ENCODE results near the gene DEPDC4.

Gene DEPDC4

GRCh38 chr12:100211698-100212097 is 55.2 kb downstream of the DEPDC4 start:
- DNase-seq = no peak

- no peak for DNase-seq
Measured at GRCh38 chr12:100208834-100209233, 58.0 kb downstream of the DEPDC4 start.

- DNase-seq = no peak
Measured at GRCh38 chr12:100207311-100207710, 59.6 kb downstream of the DEPDC4 start.

- no peak for DNase-seq
Measured at GRCh38 chr12:100201604-100202423, 65.1 kb downstream of the DEPDC4 start.

- peak; percentile 99 for DNase-seq
Measured at GRCh38 chr12:100200463-100201181, 66.3 kb downstream of the DEPDC4 start, which contains the start of gene ACTR6. TSS of gene ACTR6 (plus strand) at chr12:100200815. CDS start at chr12:100200852, 37 bp downstream.

- peak; percentile 84 for DNase-seq
Measured at GRCh38 chr12:100199347-100200149, 67.3 kb downstream of the DEPDC4 start.

- DNase-seq = no peak
Measured at GRCh38 chr12:100199023-100199346, 67.9 kb downstream of the DEPDC4 start.

GRCh38 chr12:100197486-100197885 is 69.4 kb downstream of the DEPDC4 start:
- no peak for DNase-seq

GRCh38 chr12:100193085-100193484 is 73.8 kb downstream of the DEPDC4 start:
- DNase-seq = no peak
